Activated CD4-positive, alpha-beta T cell treated with anti-CD3 and anti-CD28 coated beads, Interleukin-2, amount 50 U/mL, for 16 hours (primary cell): ENCODE results near the gene IQCH.
A peak's percentile ranks its signal among the peaks of the same experiment; 100 is the strongest.

Source experiments
- DNase-seq: peaks from one replicate; pipeline ENCODE4 v3.0.0-alpha.2; 2020

IQCH gene

DNA sequence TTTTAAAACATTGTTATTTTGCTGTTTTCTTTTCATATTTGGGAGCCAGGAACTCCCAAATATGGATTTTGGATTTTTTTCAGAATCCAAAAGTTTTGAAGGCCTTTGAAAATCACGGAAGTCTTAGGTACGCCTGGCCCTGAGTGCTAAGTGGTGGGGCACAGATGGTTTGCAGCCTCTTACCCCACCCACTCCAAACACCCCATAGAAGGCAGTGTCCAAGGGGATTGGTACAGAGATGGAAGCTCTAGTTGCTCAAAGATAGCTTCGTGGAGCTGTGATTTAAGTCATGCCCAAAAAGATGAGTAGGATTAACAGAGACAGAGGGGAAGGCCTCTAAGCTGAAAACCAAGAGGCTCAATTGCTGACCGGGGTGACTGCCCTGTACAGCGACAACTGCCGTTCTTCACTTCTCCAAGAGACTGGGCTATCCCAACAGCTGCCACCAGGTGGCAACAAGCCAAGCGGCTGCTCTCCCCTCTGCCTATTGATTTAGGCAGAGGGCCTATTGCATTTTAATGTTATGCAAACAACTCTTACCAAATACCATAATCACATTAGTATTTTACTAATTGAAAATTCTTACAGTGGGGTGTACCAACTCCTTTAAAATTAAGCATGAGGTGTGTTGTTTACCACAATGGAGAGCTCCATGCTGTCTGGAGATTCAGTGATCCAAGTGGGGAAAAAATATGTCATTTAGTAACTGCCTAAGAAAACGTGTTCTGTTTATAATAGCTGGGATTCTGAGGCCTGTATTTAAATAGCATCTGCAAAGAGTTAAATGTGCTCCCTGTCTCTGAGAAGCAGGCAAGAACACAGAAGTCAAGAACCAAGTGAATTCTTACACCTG lies 202.3 kb downstream of the IQCH start:
- DNase-seq = peak; percentile 81

DNA sequence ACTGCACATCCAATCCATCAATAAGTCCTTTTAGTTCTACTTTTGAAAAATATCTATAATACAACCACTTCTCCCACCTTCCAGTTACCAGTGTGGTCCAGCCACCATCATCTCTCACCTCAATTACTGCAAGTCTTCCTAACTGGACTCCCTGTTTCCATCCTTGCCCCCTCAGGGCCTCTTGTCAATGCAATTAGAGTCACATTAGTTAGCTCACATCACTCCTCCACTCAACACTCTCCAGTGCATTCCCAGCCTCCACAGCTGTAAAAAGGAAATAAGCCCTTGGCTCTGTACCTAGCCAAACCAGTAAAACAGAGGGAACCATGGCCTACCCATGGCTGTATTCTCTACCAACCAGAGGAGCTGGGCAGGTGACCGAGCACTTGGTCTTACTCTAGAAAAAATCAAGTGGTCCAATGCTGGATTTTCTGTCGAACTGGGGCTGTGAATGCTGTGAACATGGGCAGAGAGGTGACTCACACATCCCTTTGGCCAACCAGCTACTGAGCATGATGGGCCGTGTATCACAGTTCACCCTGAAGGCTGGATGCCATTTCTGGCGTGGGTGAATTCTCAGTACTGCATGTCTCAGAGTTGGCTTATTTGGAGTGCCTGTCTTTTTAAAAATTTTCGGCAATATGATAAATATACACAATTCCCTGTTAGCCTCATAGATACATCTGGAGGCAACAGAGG lies 203.9 kb downstream of the IQCH start:
- DNase-seq = no peak

DNA sequence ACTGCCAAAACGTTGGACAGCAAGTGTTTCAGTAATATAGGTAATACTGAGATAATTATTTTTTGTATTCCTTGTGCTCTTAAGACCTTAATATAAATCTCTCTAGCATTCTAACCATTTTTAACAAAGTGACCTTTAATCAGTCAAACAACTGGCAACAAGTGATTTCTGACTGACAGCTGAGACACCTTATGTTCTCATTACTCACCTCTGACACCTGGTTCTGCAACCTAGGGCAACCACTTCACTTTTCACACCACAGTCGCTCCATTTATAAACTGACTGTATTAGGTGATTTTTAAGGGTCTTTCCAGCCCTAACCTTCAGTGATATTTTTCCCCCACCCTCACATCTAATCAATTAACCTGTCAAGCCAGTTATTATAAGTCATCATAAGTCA lies 205.9 kb downstream of the IQCH start:
- no peak for DNase-seq

DNA sequence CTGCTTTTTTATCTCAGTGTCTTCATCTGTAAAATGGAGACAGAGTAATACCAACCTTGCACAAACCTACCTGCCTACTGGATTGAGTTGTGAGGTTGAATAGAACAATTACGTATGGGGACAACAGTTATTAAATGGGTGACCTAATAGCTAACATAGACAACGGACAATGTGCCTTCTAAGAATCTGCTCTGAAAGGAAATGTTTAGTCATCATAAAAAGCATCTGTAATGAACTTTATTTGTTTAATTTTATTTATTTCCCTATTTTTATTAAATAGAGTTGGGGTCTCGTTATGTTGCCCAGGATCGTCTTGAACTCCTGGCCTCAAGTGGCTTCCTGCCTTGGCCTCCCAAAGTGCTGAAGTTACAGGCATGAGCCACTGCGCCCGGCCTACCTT lies 207.1 kb downstream of the IQCH start:
- no peak for DNase-seq

DNA sequence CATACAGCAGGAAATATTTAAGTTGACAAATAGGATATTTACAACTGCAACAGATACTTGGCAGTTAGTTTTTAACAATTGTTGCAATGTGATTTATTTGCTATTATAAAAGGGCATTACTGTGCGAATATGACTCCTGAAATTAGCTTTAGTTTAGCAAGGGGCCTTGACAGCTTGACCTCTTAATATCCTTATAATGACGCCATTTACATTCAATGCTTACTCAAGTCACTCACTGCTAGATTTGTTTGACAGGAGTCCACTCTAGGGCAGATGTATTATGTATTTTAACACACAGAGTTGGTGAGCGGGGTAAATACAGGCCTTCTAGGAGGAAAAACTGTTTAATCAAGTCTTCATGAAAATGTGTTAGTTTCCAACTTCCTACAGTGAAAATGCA lies 208.3 kb downstream of the IQCH start:
- no peak for DNase-seq

DNA sequence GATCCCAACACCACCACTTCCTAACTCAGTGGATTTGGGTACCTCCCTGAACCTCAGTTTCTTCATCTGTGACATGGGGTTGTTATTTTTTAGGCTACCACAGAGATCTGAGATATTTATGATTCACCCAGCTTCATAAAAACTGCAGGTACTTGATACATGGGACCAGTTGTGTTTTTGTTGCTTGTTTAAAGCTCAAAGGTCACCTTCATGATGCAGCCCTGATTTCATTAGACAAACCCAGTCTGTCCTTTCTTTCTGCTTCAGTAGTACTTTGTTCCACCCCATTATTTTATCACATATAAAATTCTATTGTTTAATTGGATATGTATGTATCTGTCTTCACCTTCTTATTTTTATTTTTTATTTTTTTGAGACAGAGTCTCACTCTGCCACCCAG lies 208.9 kb downstream of the IQCH start:
- DNase-seq = no peak

DNA sequence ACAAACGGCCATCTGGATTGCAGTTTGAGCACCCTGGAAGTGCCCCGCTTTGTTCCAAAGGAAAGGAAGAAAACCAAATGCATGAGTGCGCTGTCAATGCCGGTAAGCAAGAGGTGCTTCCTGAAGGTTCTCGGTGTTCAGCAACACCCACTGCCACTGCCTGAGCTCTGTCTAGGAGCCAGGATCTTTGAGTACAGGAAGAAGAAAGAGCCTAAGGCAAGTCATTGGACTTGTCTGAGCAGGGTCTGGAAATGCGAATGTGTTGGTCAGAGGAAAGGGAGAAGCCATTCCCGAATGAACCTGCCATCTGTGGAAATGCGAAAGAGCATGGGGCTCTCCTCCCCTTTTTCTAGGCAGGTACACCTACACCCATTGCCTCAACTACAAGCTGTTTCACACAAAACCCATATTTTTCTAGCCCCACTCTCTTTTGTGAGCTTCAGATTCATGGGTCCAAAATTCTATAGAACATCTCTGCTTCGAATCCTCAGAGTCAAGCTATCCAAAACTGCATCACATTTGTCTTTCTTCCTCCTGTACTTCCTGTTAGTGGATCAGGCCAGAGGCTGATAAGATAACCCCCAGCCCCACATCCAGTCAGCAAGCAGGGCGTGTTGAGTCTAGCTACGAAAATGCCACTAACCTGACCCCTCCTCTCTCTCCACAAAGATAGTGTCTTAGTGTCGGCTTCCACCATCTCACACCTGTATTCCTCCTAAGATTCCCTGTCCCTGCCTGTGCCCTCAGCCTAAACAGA lies 210.8 kb downstream of the IQCH start:
- DNase-seq = no peak

DNA sequence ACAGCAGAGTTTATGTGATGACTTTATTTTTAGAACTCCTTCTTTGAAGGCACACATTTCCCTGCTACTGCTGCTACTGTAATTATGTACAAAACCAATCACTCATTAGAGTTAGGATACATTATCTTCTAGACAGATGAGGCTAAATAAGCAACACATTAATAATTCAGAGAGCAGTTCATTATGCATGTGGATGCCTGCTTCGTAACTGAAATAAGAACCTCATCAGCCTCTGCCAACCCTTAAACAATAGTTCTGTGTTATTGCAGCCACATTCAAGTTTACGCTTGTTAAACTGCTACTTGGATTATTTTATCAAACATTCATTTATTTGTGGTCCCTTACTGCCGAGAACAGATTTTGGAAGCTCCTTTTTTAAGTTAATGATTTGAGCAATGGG lies 213.8 kb downstream of the IQCH start:
- no peak for DNase-seq

DNA sequence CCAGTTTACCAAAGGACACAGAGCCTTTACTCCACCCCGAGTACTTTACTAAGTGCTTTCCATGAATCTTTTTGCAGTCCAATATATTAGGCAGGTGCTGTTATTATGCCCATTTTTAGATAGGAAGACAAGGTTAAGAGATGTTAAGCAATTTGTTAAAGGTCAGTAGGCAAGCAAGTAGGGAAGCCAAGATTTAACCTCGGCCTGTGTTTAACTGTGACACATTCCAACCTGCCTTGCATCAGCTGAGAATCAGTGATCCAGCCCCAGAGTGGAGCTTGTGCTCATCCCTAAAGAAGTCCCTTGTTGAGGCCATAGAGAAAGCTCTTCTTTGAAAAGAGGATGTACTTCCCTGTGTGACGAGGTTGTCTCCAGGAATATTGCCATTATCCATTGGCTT lies 215.1 kb downstream of the IQCH start:
- DNase-seq = no peak

DNA sequence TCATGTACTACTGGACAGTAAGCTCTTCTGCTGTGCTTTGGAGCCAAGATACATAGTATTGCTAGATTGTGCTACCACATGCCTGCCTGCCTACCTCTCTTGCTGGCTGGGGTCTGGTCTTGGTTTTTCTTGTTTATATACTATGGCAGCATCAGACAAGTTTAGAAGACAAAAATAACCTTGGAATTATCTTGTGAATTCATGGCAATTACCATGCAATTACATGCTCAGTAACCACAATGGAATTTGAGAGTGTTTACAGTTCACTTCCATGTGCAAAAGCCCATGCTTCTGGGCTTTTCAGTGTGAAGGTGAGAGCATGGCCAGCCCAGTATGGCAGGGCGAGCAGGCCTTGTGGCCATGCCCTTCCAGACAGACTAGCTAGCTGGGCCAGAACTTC lies 218.4 kb downstream of the IQCH start:
- no peak for DNase-seq

DNA sequence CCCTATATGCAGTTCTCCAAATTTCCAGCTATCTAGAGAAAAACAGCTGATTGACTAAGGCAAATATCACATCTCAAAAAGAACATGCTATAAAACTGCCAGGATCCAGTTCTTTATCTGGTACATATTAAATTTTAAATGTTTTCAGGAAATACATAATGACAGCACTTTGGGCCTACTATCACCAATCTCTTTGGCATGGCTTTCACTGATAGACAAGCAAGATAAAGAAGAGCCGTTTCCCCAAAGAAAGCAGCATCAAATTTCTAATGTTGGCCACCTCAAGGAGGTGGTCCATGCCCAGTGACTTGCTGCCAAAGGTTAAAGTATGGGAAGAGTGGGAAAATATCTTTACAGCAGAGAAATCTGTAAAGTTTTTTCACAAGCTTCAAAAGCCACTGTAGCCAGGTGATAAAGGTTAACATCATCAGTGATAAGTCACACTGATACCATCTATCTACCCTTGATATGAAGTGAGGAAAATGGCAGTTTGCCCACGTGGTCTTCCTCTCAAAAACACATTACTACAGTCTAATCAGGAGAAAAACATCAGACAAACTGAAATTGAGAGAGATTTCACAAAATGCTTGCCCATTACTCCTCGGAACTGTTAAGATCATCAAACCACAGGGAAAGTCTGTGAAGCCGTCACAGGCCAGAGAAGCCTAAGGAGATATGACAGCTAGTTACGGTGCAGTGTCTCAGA lies 220.0 kb downstream of the IQCH start:
- no peak for DNase-seq

DNA sequence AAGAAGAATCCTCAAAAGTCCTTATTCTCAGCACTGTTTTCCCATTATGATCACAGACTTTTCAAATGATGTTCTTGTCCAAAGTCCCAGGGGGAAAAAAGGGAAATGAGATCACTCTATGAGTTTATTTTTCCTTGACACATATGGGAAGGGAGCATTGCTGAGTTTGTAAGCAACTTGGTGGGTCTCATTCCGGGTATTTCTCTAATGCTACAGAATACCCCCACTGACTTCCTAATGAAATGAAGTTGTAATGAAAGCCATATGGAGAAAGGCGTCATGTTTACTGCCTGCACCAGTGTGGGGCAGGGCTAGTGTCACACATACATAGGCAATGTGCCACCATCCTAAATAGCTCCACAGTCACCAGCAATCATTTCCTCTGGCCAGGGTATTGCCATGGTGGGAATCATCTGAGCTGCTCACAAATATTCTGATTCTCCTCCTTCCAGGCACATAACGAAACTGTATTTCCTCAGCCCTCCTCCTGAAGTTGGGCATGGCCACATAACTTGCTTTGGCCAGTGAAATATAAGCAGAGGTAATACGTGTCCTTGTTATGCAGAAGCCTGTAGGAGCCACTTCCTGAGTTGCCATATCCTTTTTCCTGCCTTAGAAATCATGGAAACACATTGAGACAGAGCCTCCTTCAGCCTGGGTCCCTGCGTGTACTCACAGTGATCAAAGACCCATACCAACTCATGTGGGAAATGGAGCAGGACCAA lies 225.4 kb downstream of the IQCH start:
- no peak for DNase-seq

DNA sequence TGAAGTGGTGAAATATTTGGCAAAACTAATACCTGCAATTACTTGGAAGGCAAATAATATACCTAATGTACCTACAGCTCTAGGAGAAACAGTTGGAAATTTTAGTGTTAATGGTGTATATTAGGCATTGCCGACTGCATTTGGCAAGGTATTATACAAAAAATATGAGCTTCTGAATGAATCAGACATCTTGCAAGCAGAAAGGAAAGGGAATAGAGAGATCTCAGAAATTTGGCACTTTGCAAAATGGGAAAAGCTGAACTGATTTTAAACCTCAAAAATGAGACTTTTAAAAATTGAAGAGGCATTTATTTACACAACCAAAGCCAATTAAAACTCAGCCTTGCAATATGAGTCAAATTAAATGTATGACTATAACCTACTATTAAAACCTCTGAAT lies 226.2 kb downstream of the IQCH start:
- no peak for DNase-seq

DNA sequence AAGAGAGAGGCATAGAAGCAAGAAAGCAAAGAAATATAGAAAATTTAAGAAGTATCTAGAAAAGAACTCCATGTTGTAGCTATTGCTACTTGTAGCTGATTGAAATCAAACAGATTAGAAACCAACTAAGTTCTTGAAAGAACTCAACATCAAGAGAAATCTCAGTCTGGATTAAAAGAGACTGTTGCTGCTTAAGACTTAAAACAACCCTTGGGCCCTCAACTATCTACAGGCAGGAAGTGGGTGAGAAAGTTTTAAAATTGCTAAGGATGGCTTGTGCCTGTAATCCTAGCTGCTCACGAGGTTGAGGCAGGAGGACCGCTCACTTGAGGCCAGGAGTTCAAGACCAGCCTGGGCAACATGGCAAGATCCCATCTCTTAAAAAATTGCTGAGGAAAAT lies 227.1 kb downstream of the IQCH start:
- DNase-seq = no peak

DNA sequence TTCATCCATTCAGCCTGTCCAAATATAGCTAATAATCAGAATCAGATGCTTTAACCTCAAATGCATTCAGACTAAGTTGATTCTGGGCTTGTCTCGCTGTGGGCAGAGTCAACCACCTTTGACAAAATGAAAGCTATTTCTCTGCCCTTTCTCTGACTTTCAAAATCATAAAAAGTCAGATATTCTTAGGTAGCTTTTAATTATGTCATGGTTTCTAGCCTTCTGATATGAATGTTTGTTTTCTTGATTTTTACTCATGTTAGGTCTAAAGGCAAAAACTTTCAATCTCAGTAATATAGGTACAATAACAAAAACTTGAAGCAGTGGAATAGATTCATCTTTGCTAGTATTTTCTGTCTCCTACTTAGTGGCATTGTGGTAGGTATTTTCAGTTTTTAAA lies 241.0 kb downstream of the IQCH start:
- no peak for DNase-seq

DNA sequence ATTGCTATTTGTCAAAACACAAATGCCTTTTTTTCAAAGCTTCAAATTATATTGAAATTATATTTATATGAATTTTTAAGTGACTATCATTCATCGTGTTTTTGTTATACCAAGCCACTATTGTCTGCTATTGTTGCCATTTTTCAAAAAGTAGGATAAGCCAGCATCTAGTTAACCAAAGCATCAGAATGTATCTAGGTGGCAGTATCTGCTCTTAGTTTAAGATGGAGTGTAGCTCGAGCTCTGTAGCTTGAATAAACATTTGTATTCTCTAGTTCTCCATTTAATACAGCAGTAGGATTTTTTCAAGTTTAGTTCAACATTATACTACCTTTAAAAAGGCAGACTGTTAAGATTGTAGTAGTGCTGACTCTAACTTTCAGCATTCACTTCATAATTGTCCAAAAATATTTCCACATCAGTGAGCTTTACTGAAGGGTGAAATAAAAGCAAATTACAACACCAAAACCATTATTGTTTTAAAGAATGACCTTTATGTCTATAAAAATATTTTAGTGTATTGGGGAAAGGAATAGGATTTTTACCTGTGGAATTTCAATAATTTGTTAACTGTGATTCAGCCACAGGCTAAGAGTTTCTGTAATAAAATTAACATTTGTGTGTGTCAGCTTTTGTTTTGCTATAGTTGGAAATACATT lies 246.7 kb downstream of the IQCH start:
- DNase-seq = no peak

DNA sequence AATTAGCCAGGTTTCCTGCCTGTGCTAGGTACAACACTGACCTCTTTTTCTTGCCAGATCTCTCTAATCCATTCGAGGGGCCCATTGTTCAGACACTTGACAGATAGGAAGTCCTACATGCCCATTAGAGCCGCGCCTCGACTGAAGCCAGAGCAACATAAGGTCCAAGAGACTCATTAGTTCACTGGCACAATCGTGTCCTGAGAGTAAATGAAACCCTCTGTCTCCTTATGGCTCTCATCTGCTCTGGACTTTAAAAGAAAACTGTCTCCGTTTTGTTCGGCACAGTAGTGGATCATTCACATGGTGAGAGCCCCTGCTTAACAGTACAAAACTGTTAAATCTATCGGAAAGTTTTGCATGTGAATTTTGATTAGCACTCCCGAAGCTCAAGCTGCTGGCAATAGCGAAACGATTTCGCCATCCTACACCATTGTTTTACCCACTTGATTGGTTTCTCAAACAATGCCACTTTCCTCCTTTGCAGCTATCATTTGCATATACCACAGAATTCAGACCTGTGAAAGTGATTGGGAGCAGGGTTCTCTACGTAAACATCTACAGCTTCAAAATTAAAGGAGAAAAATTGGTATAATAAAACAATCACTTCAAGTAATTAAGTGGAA lies 247.4 kb downstream of the IQCH start:
- DNase-seq = no peak

DNA sequence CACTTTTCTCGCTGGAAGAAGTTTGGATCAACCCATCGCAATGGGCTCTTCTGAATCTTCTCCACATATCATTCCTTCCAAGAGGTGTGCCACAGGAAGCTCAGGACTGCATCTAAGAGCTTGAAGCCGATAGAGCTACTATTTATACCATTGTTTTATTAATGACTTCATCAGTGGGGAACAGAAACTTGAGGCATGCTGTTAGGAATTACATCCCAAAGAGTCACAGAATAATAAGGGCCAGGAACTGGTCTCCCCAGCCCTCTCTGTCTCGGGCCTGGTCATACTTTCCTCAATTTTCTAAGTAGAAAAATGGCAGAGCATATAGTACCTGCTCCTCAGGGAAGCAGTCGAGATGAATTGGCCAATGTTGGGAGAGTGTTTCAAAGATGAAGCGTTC lies 249.5 kb downstream of the IQCH start:
- DNase-seq = no peak

DNA sequence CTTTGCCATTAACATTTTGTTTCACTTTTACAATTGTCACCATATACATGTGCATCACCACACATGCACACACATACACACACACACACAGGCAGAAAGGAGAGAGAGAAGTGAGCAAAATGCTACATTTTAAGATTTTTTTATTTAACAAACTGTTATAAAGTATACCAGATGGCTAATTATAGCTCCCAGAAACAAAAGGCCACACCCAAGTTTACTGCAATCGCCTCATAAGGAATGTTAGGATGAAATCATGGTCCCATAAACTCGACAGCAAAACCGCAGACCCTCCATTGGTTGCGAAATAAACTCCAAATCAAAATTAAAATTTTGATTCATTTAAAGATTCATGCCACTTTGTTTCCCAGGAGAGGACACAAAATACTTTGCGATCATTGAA lies 250.2 kb downstream of the IQCH start:
- no peak for DNase-seq

DNA sequence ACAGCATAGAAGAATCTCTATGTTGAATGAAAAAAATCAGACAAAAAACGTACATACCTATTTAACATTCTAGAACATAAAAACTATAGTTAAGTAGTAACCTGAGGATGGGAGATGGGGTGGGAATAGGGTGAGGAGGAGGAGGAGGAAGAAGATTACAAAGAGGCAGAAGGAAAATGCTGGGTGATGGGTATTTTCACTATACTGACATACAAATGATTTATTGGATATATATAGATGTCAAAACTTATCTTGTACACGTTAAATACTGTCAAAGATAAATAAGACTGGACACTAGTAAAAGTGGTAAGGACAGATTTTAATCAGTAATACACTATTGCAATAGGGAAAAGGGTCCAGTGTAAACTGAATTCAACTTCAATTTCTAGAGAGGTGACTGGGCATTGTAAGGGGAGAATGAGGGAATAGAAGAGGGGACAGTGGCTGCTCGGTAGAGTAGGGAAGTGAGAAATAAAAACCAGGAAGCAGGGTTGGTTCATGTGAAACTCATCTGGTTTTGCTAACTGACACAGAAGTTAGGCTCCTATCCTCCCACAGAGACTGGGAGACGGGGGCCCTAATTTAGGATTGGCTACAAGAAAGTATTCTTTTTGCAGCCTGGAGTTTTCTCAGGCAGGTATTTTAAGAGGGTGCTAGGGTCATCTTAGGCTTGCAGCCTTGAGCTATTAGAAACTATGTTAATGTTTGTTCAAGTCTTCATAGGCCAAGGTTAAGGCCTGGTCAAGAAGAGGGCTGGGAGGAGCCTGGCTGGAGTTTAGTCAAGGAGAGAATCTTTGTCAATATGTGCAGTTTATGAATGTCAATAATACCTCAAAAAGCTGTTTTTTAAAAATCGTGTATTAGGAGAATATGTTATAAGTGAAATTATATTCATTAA lies 251.3 kb downstream of the IQCH start:
- no peak for DNase-seq
